Sciatic nerve (tissue), 2 donors: ENCODE results near the gene UCK2. TPM values are rescaled to one million over a fixed set of nuclear protein-coding genes. Genes with fewer than 3 reads are reported as not detected.

ENCODE experiments used
- ATAC-seq: fragments of 200-7000 bp; cut with Tn5 transposase; one replicate; pipeline ENCODE4 v1.9.1; 2020; ENCODE audit warnings: mild to moderate bottlenecking, moderate library complexity
- DNase-seq: peaks from one replicate; pipeline ENCODE4 v3.0.0-alpha.2; 2020; ENCODE audit warnings: low spot score
- intact Hi-C: fragments of 100-400 bp; cut with DNase I; formaldehyde crosslinking; loops from one replicate; pipeline ENCODE4 v1.14.2; 2022
- total RNA-seq: library from RNA; stranded (reverse); fragmentation: NEBNext Ultra II Directional; extraction: Animal tissue kit (Norgen Biotek cat#: 25700); gene quantifications from one replicate; pipeline ENCODE4 v1.2.1, GENCODE V29; 2021
- donor health status: DM: no; HTN: no; CAD: no.
- donor health status: DM: no; HTN: no; CAD: no.

Gene UCK2
- total RNA-seq, 1 donor from 2014 or later, result 28.1 TPM

DNA sequence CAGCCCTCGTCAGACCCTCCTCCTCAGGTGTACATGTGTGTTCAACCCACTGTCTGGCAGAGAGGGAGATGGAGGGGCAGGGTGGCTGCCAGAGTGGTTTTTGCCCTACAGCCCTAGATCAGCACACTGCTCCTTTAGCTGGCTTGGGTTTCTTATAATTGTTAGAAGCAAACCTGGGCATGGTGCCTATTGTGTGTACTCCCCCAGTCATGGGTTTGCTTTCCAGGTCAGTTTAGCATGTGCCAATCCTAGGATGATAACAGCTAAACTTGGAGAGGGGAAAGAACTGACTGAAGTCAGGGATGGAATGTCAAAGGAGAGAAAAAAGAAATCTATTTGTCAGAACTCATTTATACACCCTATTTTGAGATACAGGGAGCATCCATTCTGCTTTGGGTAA, 63.3 kb downstream of the UCK2 start:
- no peak for DNase-seq
- intact Hi-C loops, result loop anchor here (5.0 kb wide), 1 partner anchor 63 kb away; the partner anchor contains the start of gene UCK2
- no peak for ATAC-seq

DNA sequence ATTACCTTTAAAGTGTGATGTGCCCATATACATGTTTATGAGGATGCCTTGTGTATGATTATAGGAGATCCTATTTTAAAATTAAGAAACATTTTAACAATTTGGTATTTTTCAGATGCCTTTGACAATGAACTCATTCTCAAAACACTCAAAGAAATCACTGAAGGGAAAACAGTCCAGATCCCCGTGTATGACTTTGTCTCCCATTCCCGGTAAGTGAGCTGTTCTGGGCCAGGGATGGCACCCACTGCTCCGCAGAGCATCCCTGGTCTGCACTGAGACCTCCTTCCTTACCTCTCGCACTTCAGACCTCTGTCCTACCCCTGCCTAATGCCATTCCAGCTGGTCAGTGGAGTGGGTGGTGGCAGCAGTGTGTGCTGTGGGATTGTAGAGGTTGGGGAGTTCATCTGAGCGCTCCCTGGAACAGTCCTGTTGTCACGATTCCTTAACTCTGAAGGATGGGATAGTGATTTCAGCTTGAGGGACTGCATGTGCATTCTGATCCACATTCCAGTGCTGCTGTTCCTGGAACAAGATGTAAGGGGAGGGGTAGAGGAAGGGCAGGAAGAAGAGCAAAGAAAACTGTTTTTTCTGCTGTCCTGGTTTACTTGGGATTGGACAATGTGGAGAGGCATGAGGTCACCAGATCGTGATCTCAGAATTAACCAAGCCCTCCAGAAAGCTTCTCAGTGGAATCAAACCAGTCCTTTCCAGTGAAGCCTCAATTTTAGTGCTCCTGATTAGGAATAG, 63.9 kb downstream of the UCK2 start:
- intact Hi-C loops, result loop anchor here (5.0 kb wide), 1 partner anchor 64 kb away; the partner anchor contains the start of gene UCK2
- peak; percentile 43 for ATAC-seq
- no peak for DNase-seq

GRCh38 chr1:165892935-165893334, 65.5 kb downstream of the UCK2 start:
- ATAC-seq, result no peak
- intact Hi-C loops, result loop anchor here (5.0 kb wide), 1 partner anchor 66 kb away; the partner anchor contains the start of gene UCK2
- no peak for DNase-seq

- intact Hi-C loops, result loop anchor here (5.0 kb wide), 1 partner anchor 66 kb away; the partner anchor contains the start of gene UCK2
- ATAC-seq, result no peak
- no peak for DNase-seq
Measured at GRCh38 chr1:165893507-165893906, 66.1 kb downstream of the UCK2 start.

DNA sequence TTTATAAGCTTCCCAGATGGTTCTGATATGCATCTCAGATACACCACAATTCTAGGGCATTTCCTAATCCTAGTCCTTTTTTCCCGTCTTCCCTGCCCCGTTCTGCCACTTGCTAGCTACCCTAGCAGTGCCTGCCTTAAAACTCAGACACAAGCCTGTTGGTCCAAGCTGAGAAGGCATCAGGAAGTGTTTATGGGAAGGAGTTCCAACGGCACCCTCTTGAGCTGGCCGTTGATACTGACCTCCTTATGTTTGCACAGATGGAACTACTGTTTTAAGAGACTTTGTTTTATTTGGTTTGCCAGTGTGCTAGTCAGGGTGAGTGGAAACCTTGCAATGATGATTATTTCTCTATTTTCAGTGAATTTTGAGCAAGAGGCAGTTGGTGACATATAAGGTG, 67.2 kb downstream of the UCK2 start:
- intact Hi-C loops, result loop anchor here (5.0 kb wide), 1 partner anchor 67 kb away; the partner anchor contains the start of gene UCK2

DNA sequence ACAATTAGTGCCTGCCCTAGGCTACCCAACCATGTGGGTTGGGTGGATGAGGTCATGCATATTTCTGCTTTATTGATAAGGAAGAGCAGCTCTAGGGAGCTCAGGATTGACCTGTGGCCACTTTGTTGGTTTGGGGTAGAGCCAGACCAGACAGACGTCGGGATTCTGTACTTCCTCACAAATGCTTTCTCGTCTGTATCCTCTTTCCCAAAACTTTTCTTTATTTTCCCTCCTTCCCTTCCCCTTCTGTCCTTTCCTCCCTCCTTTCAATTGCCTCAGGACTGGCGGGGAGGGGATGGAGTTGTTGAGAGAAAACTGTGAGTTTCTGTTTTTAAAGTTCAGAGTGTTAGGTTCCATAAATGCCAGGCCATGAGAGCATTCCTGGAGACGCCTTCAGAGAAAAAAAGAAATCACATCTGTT, 68.0 kb downstream of the UCK2 start:
- DNase-seq (no peak), ATAC-seq (peak; percentile 43)
- intact Hi-C loops, result no loop called here

More for the DNA sequence above, 67.2 kb downstream of the UCK2 start:
- no peak for DNase-seq
- no peak for ATAC-seq

GRCh38 chr1:165896277-165896676, 68.9 kb downstream of the UCK2 start:
- ATAC-seq (peak; percentile 77), DNase-seq (no peak)
- intact Hi-C loops, result no loop called here

DNA sequence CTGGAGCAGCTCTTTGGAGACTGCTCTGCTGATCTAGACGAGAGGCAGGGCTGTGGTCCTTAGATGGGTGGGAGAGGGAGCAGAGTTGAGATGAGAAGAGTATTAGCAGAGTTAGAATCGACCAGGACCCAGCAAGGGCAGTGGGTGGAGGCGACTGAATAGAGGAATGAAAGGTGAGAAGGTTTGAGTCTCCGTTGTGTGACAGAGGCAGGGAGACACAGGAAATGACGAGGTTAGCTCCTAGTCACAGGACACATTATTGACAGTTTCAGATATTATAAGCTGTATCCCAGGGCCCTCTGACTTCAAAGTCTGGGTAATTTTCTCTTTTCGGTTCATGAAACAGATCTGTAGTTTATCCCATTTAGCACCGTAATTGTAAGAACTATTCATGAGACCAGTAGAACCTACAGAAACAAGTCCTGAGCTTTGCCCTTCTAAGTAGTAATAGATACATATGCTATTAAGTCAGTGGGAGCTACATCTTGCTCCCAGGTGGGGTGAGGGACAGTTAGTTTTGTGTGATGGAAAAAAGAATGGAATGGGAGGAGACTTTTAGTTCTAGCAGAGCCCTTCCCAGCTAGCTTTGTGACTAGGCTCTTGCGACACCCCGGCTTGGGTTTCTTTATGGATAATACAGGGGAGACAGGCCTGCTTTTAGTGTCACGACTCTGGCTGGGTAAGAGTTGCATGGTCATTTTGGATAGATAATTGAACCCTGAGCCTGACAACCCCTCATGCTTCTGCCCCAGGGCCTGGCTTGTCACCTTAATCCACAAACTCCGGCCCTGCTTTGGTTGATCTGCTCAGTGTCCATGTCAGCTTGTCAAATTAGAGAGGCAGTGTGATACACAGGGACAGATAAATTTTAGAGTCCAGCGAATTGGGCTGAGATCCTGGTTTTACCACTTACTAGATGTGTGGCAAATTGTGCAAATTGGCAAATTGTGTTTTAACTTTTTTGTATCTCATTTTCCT, 70.2 kb downstream of the UCK2 start:
- intact Hi-C loops, result no loop called here
- no peak for DNase-seq

DNA sequence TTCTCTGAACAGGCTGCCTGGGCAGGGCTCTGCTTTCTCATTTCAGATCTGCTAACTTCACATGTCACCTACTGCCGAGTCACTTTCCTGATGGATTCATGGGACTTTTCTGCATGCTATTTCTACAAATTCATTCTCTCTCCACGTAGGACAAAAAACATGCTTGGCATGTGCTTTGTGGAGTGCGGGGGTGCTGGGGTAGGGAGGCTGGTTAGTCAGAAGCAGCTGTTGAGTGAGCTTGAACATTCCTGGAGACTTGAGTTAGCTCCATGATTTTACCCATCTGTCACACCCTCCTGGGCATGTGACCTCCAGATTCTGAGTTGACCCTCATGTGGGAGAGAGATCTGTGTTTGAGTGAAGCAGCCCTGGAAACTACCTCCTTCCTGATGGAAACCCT, 71.4 kb downstream of the UCK2 start:
- intact Hi-C loops, result no loop called here

More for the DNA sequence above, 70.2 kb downstream of the UCK2 start:
- no peak for ATAC-seq

GRCh38 chr1:165899461-165899941, 72.1 kb downstream of the UCK2 start:
- ATAC-seq, result peak; percentile 30
- intact Hi-C loops, result no loop called here
- no peak for DNase-seq

More for the DNA sequence above, 71.4 kb downstream of the UCK2 start:
- DNase-seq, result no peak
- no peak for ATAC-seq

DNA sequence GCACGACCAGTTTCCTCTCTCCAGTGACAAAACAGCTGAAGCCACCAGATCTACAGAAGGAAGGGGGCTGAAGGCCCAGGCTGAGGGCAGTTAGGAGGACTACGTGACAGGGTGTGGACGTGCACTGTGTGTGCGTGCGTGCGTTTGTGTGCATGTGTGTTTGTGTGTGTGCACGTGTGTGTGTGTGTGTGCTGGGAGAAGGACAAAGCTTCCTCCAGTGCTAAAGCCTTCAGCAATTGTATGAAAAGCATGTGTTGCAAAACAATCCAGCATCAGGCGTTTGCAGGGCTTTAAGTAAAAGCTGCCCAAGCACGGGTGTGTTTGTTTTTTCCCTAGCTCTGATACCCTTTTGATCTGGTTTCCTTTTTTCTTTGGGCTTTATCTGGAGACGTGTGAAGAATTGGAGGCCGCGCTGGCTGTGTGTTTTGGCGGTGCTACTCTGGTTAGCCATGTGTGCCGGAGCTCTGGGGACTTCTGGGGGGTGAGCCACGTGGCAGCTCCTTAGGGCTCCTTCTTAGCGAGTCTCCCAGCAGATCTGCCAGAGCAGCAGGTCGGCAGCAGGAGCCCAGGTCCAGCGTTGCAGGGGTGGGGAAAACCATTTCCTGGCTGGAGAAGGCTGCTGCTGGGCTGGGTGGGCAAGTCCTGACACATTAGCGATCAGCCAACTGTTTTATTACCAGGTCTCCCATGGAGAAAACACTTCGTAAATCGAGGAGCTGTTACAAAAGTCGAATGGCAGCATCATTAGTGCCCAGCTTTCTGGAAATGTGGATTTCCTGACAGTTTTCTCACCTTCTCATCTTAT, 73.4 kb downstream of the UCK2 start:
- no peak for DNase-seq
- peak; percentile 35 for ATAC-seq
- intact Hi-C loops, result no loop called here

- intact Hi-C loops, result no loop called here
- DNase-seq (no peak), ATAC-seq (no peak)
Measured at GRCh38 chr1:165902565-165902964, 75.2 kb downstream of the UCK2 start.

- DNase-seq, result no peak
- intact Hi-C loops, result no loop called here
- no peak for ATAC-seq
Measured at GRCh38 chr1:165903672-165904071, 76.3 kb downstream of the UCK2 start.

DNA sequence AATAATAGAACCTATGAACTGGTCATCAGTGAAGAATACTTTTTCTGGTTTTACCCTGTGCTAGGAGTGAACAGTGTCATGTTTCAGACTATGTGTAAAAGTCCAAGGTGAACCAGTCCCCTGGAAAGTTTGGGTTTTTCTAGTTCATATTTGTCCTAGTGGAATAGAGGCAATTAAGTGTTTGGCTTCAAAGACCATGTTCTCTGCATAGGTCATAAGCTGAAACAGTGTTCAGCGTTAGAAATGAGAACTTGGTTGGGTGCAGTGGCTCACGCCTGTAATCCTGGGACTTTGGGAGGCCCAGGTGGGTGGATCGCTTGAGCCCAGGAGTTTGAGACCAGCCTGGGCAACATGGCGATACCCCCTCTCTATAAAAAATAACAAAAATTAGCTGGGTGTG, 77.5 kb downstream of the UCK2 start:
- intact Hi-C loops, result no loop called here
- ATAC-seq, result no peak
- DNase-seq, result no peak

GRCh38 chr1:165905853-165906252, 78.4 kb downstream of the UCK2 start:
- ATAC-seq (no peak), DNase-seq (no peak)
- intact Hi-C loops, result no loop called here

GRCh38 chr1:165907256-165907857, 79.9 kb downstream of the UCK2 start:
- no peak for ATAC-seq
- intact Hi-C loops, result no loop called here

DNA sequence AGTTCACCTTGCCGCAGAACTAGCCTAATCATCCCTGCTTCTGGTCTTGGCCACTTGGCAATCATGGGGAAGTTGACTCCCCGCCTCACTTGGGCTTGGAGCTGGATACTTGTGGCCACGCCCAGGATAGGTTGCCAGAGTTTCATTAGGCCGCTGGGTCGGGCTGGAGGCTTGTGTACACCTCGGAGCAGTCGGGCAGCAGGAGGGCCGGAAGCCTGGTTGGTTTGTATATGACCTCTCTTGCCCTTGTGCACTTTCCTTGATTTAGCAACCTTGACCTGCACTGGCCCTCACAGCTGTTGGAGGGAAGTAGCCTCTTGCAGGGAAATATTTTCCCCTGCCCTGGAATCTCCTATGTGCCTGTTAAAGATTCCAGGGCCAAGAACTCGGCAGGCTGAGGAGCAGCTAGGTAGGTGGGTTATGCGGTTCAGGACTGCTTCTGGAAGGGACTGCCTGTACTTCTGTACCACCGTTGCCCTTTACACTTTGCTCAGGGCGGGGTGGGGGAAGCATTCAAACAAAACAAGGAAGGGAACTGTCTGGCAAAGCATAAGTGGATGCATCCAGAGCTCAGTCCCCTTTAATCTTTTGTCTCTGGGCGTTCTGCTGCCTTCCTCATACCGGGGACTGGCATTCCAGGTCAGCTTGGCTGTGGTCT, 83.5 kb downstream of the UCK2 start:
- intact Hi-C loops, result loop anchor here (5.0 to 10.0 kb wide), 3 partner anchors 189 to 516 kb away; no protein-coding TSS in a partner anchor
- peak; percentile 89 for ATAC-seq
- peak; percentile 80 for DNase-seq

More at GRCh38 chr1:165907256-165907857, 79.9 kb downstream of the UCK2 start:
- no peak for DNase-seq
